Spleen (tissue), 11 donors: ENCODE results near the gene PIK3C2G. TPM values are rescaled to one million over a fixed set of nuclear protein-coding genes. Genes with fewer than 3 reads are reported as not detected.

Experiments used
- DNase-seq: peaks from one replicate; pipeline ENCODE4 v3.0.0-alpha.2; 2020
- H3K27ac ChIP-seq, 8 donors: fragments of 200-600 bp; sonication (generic) in 7 of 8; 1 replicate in 4 of 8; 2 replicates in 4 of 8; pipeline versions ENCODE4 v1.5.0 to v1.8.0; 2016 to 2021; ENCODE audit warnings: inconsistent platforms in 4 of 8, mild to moderate bottlenecking in 4 of 8, moderate library complexity in 1 of 8
- H3K27me3 ChIP-seq, 7 donors: fragments of 200-600 bp; sonication (generic) in 6 of 7; replicated peaks in 1 of 7; 1 replicate in 4 of 7; 2 replicates in 3 of 7; pipeline versions ENCODE4 v1.5.0 to v1.8.0; 2016 to 2021; ENCODE audit warnings: inconsistent platforms in 3 of 7, mild to moderate bottlenecking in 1 of 7
- H3K36me3 ChIP-seq, 6 donors: fragments of 200-600 bp; sonication (generic) in 5 of 6; 1 replicate in 4 of 6; 2 replicates in 2 of 6; pipeline versions ENCODE4 v1.5.0 to v1.8.0; 2016 to 2021; ENCODE audit warnings: inconsistent platforms in 2 of 6
- H3K4me1 ChIP-seq, 6 donors: fragments of 200-600 bp; sonication (generic) in 5 of 6; 1 replicate in 3 of 6; 2 replicates in 3 of 6; pipeline versions ENCODE4 v1.5.0 to v1.8.0; 2016 to 2021; ENCODE audit warnings: inconsistent platforms in 3 of 6
- H3K4me3 ChIP-seq, 8 donors: fragments of 200-600 bp; sonication (generic) in 7 of 8; 1 replicate in 4 of 8; 2 replicates in 4 of 8; pipeline versions ENCODE4 v1.5.0 to v1.8.0; 2016 to 2021; ENCODE audit warnings: inconsistent platforms in 4 of 8, mild to moderate bottlenecking in 4 of 8, moderate library complexity in 2 of 8
- H3K9me3 ChIP-seq, 8 donors: fragments of 200-600 bp; sonication (generic) in 7 of 8; 1 replicate in 4 of 8; 2 replicates in 4 of 8; pipeline versions ENCODE4 v1.5.0 to v1.8.0; 2016 to 2021; ENCODE audit warnings: inconsistent platforms in 4 of 8
- POLR2A ChIP-seq, 3 donors: fragments of 450-650 bp; IDR thresholded peaks; one replicate each; pipeline ENCODE4 v1.5.1; 2017; ENCODE audit warnings: antibody characterized with exemption in 3 of 3, mild to moderate bottlenecking in 1 of 3
- POLR2AphosphoS5 ChIP-seq, 3 donors: sonication (generic); formaldehyde crosslinking; IDR thresholded peaks; one replicate each; pipeline ENCODE4 v1.5.1; 2017; ENCODE audit warnings: antibody characterized with exemption in 3 of 3
- WGBS, 5 donors: extraction: QIAGEN DNeasy Blood & Tissue Kit in 3 of 5; methylation state at CpG; one replicate each; pipeline versions ENCODE4 v1.1.5 to v1.1.7; 2013 to 2018; 5-methylcytosine and 5-hydroxymethylcytosine counted together
- intact Hi-C: fragments of 100-400 bp; cut with DNase I; formaldehyde crosslinking; loops from one replicate; pipeline ENCODE4 v1.15.0; 2023; ENCODE audit warnings: low total_unique reads
- polyA plus RNA-seq, 3 donors: library from polyadenylated mRNA; stranded (reverse); fragments of 200-250 nt; gene quantifications; one replicate each; pipeline ENCODE4 v1.2.1, GENCODE V29; 2013
- total RNA-seq, 7 donors: library from RNA; depleted of rRNA in 3 of 7; stranded (reverse); fragments of >200 nt in 3 of 7; fragmentation: NEBNext Ultra II Directional in 4 of 7; extraction: Animal tissue kit (Norgen Biotek cat#: 25700) in 4 of 7; gene quantifications; one replicate each; pipeline versions ENCODE4 v1.1.0 to v1.2.1, GENCODE V29; 2016 to 2021
- TF ChIP-seq, protein P1 (sequence below), 11 experiments: fragments of 200-600 bp in 7 of 11; fragments of 450-650 bp in 4 of 11; sonication (generic) in 4 of 11; IDR thresholded peaks in 8 of 11; conservative IDR thresholded peaks in 3 of 11; 1 replicate in 7 of 11; 2 replicates in 4 of 11; pipeline versions ENCODE4 v1.4.0 to v1.8.0; 2016 to 2021; ENCODE audit warnings: antibody characterized with exemption in 11 of 11, inconsistent platforms in 4 of 11, mild to moderate bottlenecking in 1 of 11
- donor health status: healthy with polysubstance abuse.
- donor health status: DM: no; HTN: no; CAD: no; lungs with moderate emphysema.
- donor health status: DM: no; HTN: no; CAD: no.
- donor health status: Bipolar disorder and iron deficiency.
- donor health status: healthy.
- donor health status: DM: no; HTN: no; CAD: no.
- donor health status: DM: yes; HTN: yes; CAD: no.

PIK3C2G gene
- total and polyA plus RNA-seq, 10 donors, result not detected

DNA sequence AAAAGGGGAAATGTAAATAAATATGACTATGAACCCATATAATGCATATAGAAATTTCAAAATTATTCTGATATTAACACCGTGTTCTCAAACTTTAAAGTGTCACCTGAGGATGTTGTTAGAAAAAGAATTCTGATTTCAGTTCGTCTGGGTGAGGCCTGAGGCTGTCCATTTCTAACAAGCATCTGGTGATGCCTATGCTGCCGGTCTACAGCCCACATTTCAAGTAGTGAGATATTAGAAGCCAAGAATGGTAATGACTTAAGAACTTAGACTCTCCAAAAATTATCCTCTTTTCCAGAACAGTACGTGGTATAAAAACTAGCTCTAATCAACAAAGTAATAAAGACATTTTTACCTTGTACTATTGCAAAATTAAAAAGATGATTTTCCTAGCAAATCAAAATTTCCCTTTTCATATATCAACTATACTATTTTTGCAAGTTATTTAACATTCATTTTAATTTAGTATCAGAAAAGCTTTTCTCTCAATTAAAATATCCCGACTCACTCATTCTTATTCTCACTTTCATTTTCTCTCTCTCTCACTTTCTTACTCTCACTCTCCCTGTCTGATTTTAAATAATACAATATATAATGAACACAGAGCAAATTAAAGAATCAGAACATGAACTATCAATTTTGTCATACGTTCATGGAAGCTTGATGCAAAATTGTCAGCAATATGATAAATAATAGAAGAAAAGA is 35.0 kb downstream of the PIK3C2G start:
- intact Hi-C loops, result no loop called here
- Histone ChIP-seq H3K36me3 (no peaks in the 10 kb centered on the region), H3K4me1 (no peaks in the 10 kb centered on the region), H3K27ac (no peak overlapping the region), H3K27me3 (no peaks in the 10 kb centered on the region), H3K4me3 (peak overlapping the region in 2 of 8 donors; percentile 23 to 27), H3K9me3 (peaks cover 0 to 22% (median 13%) of the 10 kb centered on the region in 8 donors)
- DNase-seq, result no peak
- WGBS, 5 donors, result 60 to 77% (median 63%) methylated on average over 6 of the region's 6 CpGs
- TF ChIP-seq, protein P1, sequence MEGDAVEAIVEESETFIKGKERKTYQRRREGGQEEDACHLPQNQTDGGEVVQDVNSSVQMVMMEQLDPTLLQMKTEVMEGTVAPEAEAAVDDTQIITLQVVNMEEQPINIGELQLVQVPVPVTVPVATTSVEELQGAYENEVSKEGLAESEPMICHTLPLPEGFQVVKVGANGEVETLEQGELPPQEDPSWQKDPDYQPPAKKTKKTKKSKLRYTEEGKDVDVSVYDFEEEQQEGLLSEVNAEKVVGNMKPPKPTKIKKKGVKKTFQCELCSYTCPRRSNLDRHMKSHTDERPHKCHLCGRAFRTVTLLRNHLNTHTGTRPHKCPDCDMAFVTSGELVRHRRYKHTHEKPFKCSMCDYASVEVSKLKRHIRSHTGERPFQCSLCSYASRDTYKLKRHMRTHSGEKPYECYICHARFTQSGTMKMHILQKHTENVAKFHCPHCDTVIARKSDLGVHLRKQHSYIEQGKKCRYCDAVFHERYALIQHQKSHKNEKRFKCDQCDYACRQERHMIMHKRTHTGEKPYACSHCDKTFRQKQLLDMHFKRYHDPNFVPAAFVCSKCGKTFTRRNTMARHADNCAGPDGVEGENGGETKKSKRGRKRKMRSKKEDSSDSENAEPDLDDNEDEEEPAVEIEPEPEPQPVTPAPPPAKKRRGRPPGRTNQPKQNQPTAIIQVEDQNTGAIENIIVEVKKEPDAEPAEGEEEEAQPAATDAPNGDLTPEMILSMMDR (IDR thresholded peaks at IDR 0.05 in 8 of 11, conservative IDR thresholded peaks at IDR 0.05 in 3 of 11), result no peak
- TF ChIP-seq POLR2A (IDR thresholded peaks at IDR 0.05) (no peak), POLR2AphosphoS5 (IDR thresholded peaks at IDR 0.05) (no peak)

DNA sequence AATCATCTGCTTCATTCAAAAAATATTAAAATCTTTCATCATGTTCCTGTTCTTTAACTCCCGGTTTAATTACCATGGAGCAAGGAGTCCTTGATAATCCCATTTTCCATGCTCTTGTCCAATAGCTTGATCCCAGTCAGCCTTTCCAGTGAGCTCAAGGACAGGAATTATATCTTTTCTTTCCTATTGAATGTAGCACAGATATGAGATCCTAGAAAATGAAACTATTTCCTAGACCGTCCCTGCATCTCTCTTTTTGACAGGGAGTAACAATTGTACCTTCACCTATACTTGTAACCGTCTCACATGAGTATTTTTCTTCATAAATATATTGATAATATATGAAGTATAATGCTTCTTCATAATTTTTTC is 35.6 kb downstream of the PIK3C2G start:
- intact Hi-C loops, result no loop called here
- Histone ChIP-seq H3K36me3 (no peaks in the 10 kb centered on the region), H3K27ac (no peak overlapping the region)

GRCh38 chr12:18297902-18298301 is 36.6 kb downstream of the PIK3C2G start:
- H3K9me3 ChIP-seq, result peaks cover 0 to 37% (median 27%) of the 10 kb centered on the region in 8 donors
- no peak overlapping the region for H3K4me3 ChIP-seq
- intact Hi-C loops, result no loop called here
- DNase-seq, result no peak
- TF ChIP-seq POLR2A (IDR thresholded peaks at IDR 0.05) (no peak), POLR2AphosphoS5 (IDR thresholded peaks at IDR 0.05) (no peak)
- TF ChIP-seq, protein P1 (IDR thresholded peaks at IDR 0.05 in 8 of 11, conservative IDR thresholded peaks at IDR 0.05 in 3 of 11), result no peak
- no peaks in the 10 kb centered on the region for H3K36me3 ChIP-seq
- no peaks in the 10 kb centered on the region for H3K27me3 ChIP-seq
- H3K4me1 ChIP-seq, result no peaks in the 10 kb centered on the region
- no peak overlapping the region for H3K27ac ChIP-seq
- 91 to 98% (median 94%) methylated on average over 1 of the region's 1 CpG for WGBS, 5 donors

More for the DNA sequence above, 35.6 kb downstream of the PIK3C2G start:
- Histone ChIP-seq H3K9me3 (peaks cover 0 to 27% (median 18%) of the 10 kb centered on the region in 8 donors), H3K27me3 (no peaks in the 10 kb centered on the region), H3K4me1 (no peaks in the 10 kb centered on the region), H3K4me3 (peak overlapping the region in 2 of 8 donors; percentile 23 to 27)
- WGBS, 5 donors, result 63 to 81% (median 73%) methylated on average over 3 of the region's 3 CpGs
- TF ChIP-seq POLR2AphosphoS5 (IDR thresholded peaks at IDR 0.05), result no peak
- TF ChIP-seq POLR2A (IDR thresholded peaks at IDR 0.05), result no peak
- TF ChIP-seq, protein P1 (IDR thresholded peaks at IDR 0.05 in 8 of 11, conservative IDR thresholded peaks at IDR 0.05 in 3 of 11), result no peak
- DNase-seq, result no peak

DNA sequence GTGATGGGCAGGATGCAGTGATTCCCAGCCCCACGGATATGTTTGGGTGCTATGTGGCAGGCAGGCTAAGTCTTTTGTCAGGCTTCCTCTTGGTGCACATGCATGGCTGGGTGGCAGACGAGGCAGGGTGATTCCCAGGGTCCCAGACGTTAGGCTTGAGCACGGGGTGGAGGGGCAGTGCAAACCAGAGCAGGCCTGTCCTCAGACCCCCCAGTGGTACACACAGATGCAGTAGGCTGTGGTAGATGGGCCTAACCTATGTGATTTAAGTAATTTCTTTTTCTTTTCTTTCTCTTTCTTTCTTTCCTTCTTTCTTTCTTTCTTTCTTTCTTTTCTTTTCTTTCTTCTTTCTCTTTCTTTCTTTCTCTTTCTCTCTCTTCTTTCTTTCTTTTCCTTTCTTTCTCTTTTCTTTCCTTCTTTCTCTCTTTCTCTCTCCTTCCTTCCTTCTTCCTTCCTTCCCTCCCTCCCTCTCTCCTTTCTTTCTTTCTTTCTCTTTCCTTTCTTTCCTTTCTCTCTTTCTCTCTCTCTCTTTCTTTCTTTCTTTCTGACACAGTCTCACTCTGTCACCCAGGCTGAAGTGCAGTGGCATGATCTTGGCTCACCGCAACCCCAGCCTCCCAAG is 41.6 kb downstream of the PIK3C2G start:
- Histone ChIP-seq H3K9me3 (peaks cover 0 to 37% (median 28%) of the 10 kb centered on the region in 8 donors), H3K4me1 (no peaks in the 10 kb centered on the region), H3K36me3 (no peaks in the 10 kb centered on the region), H3K27me3 (no peaks in the 10 kb centered on the region), H3K4me3 (no peak overlapping the region), H3K27ac (no peak overlapping the region)
- DNase-seq, result no peak
- WGBS, 5 donors, result 75 to 94% (median 88%) methylated on average over 4 to 5 of the region's 5 CpGs
- TF ChIP-seq, protein P1 (IDR thresholded peaks at IDR 0.05 in 8 of 11, conservative IDR thresholded peaks at IDR 0.05 in 3 of 11), result no peak
- TF ChIP-seq POLR2AphosphoS5 (IDR thresholded peaks at IDR 0.05) (no peak), POLR2A (IDR thresholded peaks at IDR 0.05) (no peak)
- intact Hi-C loops, result no loop called here
